ENCODE data around the gene NLGN3.

- no peak for TF ChIP-seq SREBF2 (IDR thresholded peaks at IDR 0.05)
- TF ChIP-seq REST (IDR thresholded peaks at IDR 0.05): no peak
- TF ChIP-seq CTCF (IDR thresholded peaks at IDR 0.05): no peak
- TF ChIP-seq CHD2 (IDR thresholded peaks at IDR 0.05; ENCODE audit: low read length, partially characterized antibody): no peak
- no peak for TF ChIP-seq RNF2 (IDR thresholded peaks at IDR 0.05; ENCODE audit: borderline replicate concordance, low read depth)
- no peak for TF ChIP-seq EP300 (IDR thresholded peaks at IDR 0.05)
Measured at GRCh38 chrX:71148278-71148663, 3.6 kb downstream of the NLGN3 start.
